HepG2 (cell line): ENCODE data around the gene PRSS53. TPM values are rescaled to one million over a fixed set of nuclear protein-coding genes. Genes with fewer than 3 reads are reported as not detected.

Source experiments
- AGO2 ChIP-seq: fragments of 200-400 bp; formaldehyde crosslinking; optimal IDR thresholded peaks from 2 replicates; pipeline ENCODE3; 2017; ENCODE audit warnings: mild to moderate bottlenecking, low read depth, low read length, moderate library complexity
- AHDC1 ChIP-seq: sonication (generic); formaldehyde crosslinking; IDR thresholded peaks from 2 replicates; pipeline ENCODE4 v1.5.1; 2020; ENCODE audit warnings: mild to moderate bottlenecking, missing genetic modification reagents, borderline replicate concordance
- PCBP1 ChIP-seq: fragments of 200-400 bp; formaldehyde crosslinking; IDR thresholded peaks from 2 replicates; pipeline ENCODE4 v1.6.1; 2017; ENCODE audit warnings: mild to moderate bottlenecking, low read depth, low read length, borderline replicate concordance
- SP2 ChIP-seq: sonication (generic); formaldehyde crosslinking; IDR thresholded peaks from 2 replicates; pipeline ENCODE4 v1.5.1; 2020; ENCODE audit warnings: mild to moderate bottlenecking, missing genetic modification reagents
- ZNF670 ChIP-seq: sonication (generic); formaldehyde crosslinking; IDR thresholded peaks from 2 replicates; pipeline ENCODE4 v1.8.0; 2022; ENCODE audit warnings: mild to moderate bottlenecking, missing genetic modification reagents, borderline replicate concordance
- ZSCAN21 ChIP-seq: sonication (generic); formaldehyde crosslinking; IDR thresholded peaks from 2 replicates; pipeline ENCODE4 v1.8.0; 2022; ENCODE audit warnings: mild to moderate bottlenecking, missing genetic modification reagents, moderate library complexity, borderline replicate concordance
- polyA plus RNA-seq, 8 experiments: library from polyadenylated mRNA; depleted of rRNA in 3 of 8; stranded (reverse) in 7 of 8; unstranded in 1 of 8; fragments of >200 nt; fragmentation: Illumina TruSeq in 4 of 8; extraction: Trizol in 4 of 8; gene quantifications; 2 replicates each; pipeline versions ENCODE4 v1.2.1 to v1.2.3, GENCODE V29; 2011 to 2016; ENCODE audit warnings: low read depth in 4 of 8, missing spikeins in 1 of 8, mixed read lengths in 1 of 8; ENCODE audit not compliant: insufficient read depth in 1 of 8
- total RNA-seq, 5 experiments: library from RNA; depleted of rRNA; stranded (reverse); fragments of >200 nt; fragmentation: Illumina TruSeq; extraction: Trizol; gene quantifications; 2 replicates each; pipeline ENCODE4 v1.2.3, GENCODE V29; 2016; ENCODE audit warnings: low read depth in 1 of 5
- TF ChIP-seq, protein P1 (sequence below): sonication (generic); formaldehyde crosslinking; IDR thresholded peaks from 2 replicates; pipeline ENCODE4 v1.5.0; 2020; ENCODE audit warnings: mild to moderate bottlenecking, missing genetic modification reagents

The PRSS53 gene
- total and polyA plus RNA-seq, 2 of the 13 experiments (the other 11 are each of a cell fraction or from before 2014, with no cell fraction given), result 2.2 to 7.4 TPM

- 0 out of 2 replicates have a peak, but pooled peaks have one; percentile 4 for TF ChIP-seq AHDC1 (CRISPR knock-in tag)
- peak; percentile 29 for TF ChIP-seq AGO2
- TF ChIP-seq SP2, result peak; percentile 28; the same call in 1 of the 2 replicates
- TF ChIP-seq ZNF670, result peak; percentile 87; the same call in 1 of the 2 replicates
- 0 out of 2 replicates have a peak, but pooled peaks have one; percentile 2 for TF ChIP-seq ZSCAN21
- TF ChIP-seq, protein P1, sequence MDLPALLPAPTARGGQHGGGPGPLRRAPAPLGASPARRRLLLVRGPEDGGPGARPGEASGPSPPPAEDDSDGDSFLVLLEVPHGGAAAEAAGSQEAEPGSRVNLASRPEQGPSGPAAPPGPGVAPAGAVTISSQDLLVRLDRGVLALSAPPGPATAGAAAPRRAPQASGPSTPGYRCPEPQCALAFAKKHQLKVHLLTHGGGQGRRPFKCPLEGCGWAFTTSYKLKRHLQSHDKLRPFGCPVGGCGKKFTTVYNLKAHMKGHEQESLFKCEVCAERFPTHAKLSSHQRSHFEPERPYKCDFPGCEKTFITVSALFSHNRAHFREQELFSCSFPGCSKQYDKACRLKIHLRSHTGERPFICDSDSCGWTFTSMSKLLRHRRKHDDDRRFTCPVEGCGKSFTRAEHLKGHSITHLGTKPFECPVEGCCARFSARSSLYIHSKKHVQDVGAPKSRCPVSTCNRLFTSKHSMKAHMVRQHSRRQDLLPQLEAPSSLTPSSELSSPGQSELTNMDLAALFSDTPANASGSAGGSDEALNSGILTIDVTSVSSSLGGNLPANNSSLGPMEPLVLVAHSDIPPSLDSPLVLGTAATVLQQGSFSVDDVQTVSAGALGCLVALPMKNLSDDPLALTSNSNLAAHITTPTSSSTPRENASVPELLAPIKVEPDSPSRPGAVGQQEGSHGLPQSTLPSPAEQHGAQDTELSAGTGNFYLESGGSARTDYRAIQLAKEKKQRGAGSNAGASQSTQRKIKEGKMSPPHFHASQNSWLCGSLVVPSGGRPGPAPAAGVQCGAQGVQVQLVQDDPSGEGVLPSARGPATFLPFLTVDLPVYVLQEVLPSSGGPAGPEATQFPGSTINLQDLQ (CRISPR knock-in tag), result 0 out of 2 replicates have a peak, but pooled peaks have one; percentile 8
- 0 out of 2 replicates have a peak, but pooled peaks have one; percentile 54 for TF ChIP-seq PCBP1
These were observed 20.2 kb upstream of the PRSS53 start (continued) for GRCh38 chr16:31108794-31109558.
